GM19025 (cell line): ENCODE measurements around the gene GNAQ.

ENCODE experiments used
- ATAC-seq: cut with Tn5 transposase; IDR thresholded peaks from one replicate; pipeline ENCODE4 v1.9.1; 2021; ENCODE audit warnings: mild to moderate bottlenecking, low read depth, moderate library complexity; ENCODE audit not compliant: unreplicated experiment

GNAQ gene

DNA sequence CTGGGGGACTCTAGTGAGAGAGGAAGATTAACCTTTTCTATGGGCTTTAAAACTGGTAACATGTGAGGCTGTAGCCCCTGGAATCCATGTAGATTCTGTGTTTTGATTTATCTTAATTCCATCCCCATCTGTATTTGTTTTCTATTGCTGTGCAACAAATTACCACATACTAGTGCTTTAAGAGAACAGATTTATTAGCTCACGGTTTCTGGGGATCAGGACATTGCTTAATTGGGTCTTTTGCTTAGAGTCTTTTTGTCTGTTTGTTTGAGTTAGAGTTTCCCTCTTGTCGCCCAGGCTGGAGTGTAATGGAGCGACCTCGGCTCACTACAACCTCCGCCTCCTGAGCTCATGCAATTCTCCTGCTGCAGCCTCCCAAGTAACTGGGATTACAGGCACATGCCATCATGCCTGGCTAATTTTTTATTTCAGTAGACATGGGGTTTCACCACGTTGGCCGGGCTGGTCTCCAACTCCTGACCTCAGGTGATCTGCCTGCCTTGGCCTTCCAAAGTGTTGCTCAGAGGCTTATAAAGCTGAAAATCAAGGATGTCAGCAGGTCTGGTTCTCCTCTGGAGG lies 353.6 kb downstream of the GNAQ start:
- no peak for ATAC-seq

- ATAC-seq, result no peak
Measured at GRCh38 chr9:77677397-77677796, 354.2 kb downstream of the GNAQ start.

DNA sequence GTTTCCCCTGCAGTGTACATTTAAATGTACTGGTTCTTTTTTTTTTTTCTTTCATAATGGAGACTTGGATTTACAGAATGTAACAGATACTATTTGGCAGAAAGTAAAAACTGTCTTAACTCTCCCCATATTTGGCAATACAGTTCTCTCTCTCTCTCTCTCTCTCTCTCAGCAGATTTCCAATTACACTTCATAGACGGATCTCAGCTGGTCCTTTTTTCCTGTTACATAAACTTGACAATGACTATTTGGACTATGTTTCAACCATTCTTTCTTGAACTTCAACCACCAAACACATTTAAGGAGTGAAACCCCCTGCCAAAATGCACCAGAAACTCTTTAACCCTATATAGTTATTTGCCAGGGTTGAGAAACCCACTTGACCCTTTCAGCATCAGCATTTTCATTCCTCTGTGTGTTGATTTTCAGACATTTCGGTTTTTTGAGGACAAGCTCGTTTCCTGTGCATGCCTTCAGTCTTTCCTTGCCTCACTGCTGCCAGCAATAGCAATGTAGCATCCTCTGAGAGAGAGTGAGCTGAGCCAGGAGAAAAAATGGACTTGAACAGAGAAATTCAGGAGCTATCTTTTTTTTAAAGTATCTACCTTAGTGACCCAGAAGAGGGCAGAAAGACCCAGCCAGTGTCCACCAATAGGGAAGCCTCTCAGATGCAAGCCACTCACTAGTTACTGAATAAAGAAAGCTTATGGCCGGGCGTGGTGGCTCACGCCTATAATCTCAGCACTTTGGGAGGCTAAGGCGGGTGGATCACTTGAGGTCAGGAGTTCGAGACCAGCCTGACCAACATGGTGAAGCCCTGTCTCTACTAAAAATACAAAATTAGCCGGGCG lies 357.4 kb downstream of the GNAQ start:
- ATAC-seq, result no peak

DNA sequence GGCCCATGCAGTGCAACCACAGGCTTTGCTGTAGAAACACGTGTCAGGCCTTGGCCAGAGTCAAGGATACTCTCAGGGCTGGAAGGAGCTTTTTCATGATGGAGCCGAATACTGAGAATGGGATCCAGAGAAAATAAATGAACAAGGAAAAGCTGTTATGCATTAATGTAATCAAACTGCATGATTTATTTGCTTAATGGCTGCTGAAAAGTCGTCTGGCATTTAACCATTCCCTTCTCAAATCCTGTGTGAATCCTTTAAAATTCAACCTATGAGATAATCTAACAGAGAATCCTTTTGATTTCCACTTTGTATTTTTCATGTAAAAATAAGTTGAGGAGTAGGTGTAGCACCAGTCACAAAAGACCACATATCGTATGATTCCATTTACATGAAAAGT lies 359.4 kb downstream of the GNAQ start:
- no peak for ATAC-seq

DNA sequence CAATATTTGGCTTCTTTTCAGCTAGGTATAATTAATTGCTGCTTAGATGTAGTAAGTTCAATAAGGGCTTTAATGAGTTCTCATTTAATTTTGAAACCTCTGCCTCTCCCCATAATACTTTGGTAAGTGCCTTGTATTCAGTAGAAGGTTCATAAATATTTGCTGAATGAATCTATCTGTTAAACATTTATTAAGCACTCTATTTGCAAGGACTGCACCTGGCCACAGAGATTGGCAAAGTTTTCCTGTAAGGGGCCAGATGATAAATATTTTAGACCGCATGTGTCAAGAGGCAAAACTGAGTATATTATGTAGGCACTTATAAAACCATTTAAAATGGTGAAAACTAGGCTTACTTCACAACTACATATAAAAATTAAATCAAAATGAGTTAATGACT lies 364.5 kb downstream of the GNAQ start:
- ATAC-seq, result no peak
